GM12878 (cell line): Measurements from ENCODE around the gene ASPG. TPM values are rescaled to one million over a fixed set of nuclear protein-coding genes. Genes with fewer than 3 reads are reported as not detected.

Experiments used
- POU2F2 ChIP-seq: IDR thresholded peaks from 3 replicates; pipeline ENCODE4 v1.6.1; 2011; ENCODE audit warnings: low read depth, mild to moderate bottlenecking, low read length, borderline replicate concordance
- ZSCAN29 ChIP-seq: fragments of 450-650 bp; IDR thresholded peaks from 2 replicates; pipeline ENCODE4 v1.6.1; 2017; ENCODE audit warnings: mild to moderate bottlenecking, moderate library complexity
- polyA plus RNA-seq, 11 experiments: library from polyadenylated mRNA; depleted of rRNA in 4 of 11; unstranded in 6 of 11; stranded (reverse) in 5 of 11; fragments of >200 nt; fragmentation: Nextera tagmentation in 4 of 11; fragmentation: Illumina TruSeq in 1 of 11; extraction: Ambion mirVana in 4 of 11; extraction: Trizol in 1 of 11; gene quantifications; 1 replicate in 1 of 11; 2 replicates in 10 of 11; pipeline versions ENCODE4 v1.2.1 to v1.2.3, GENCODE V29; 2011 to 2016; ENCODE audit warnings: inconsistent platforms in 2 of 11, missing spikeins in 2 of 11, low read depth in 1 of 11
- total RNA-seq, 4 experiments: library from RNA; depleted of rRNA in 3 of 4; stranded (reverse); fragments of >200 nt in 3 of 4; fragmentation: Illumina TruSeq in 1 of 4; extraction: Trizol in 1 of 4; gene quantifications; 2 replicates each; pipeline versions ENCODE4 v1.2.1 to v1.2.3, GENCODE V29; 2013 to 2021
- TF ChIP-seq, protein P1 (sequence below): fragments of 450-650 bp; formaldehyde crosslinking; IDR thresholded peaks from 2 replicates; pipeline ENCODE4 v1.4.0; 2022; ENCODE audit warnings: mild to moderate bottlenecking, moderate library complexity
- TF ChIP-seq, protein P2 (sequence below): fragments of 450-650 bp; IDR thresholded peaks from 2 replicates; pipeline ENCODE4 v1.6.1; 2018; ENCODE audit warnings: mild to moderate bottlenecking, low read depth, moderate library complexity; ENCODE audit not compliant: partially characterized antibody
- TF ChIP-seq, protein P3 (sequence below): fragments of 450-650 bp; IDR thresholded peaks from 2 replicates; pipeline ENCODE4 v1.6.1; 2014; ENCODE audit warnings: mild to moderate bottlenecking

Gene ASPG
- total and polyA plus RNA-seq, 10 of the 15 experiments (the other 5 are each of a cell fraction or from before 2014, with no cell fraction given), result not detected

- TF ChIP-seq, protein P1, sequence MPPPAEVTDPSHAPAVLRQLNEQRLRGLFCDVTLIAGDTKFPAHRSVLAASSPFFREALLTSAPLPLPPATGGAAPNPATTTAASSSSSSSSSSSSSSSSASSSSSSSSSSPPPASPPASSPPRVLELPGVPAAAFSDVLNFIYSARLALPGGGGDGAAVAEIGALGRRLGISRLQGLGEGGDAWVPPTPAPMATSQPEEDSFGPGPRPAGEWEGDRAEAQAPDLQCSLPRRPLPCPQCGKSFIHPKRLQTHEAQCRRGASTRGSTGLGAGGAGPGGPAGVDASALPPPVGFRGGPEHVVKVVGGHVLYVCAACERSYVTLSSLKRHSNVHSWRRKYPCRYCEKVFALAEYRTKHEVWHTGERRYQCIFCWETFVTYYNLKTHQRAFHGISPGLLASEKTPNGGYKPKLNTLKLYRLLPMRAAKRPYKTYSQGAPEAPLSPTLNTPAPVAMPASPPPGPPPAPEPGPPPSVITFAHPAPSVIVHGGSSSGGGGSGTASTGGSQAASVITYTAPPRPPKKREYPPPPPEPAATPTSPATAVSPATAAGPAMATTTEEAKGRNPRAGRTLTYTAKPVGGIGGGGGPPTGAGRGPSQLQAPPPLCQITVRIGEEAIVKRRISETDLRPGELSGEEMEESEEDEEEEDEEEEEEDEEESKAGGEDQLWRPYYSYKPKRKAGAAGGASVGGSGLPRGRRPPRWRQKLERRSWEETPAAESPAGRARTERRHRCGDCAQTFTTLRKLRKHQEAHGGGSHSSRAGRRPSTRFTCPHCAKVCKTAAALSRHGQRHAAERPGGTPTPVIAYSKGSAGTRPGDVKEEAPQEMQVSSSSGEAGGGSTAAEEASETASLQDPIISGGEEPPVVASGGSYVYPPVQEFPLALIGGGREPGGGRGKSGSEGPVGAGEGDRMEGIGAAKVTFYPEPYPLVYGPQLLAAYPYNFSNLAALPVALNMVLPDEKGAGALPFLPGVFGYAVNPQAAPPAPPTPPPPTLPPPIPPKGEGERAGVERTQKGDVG (CRISPR knock-in tag), result no peak
- TF ChIP-seq, protein P2, sequence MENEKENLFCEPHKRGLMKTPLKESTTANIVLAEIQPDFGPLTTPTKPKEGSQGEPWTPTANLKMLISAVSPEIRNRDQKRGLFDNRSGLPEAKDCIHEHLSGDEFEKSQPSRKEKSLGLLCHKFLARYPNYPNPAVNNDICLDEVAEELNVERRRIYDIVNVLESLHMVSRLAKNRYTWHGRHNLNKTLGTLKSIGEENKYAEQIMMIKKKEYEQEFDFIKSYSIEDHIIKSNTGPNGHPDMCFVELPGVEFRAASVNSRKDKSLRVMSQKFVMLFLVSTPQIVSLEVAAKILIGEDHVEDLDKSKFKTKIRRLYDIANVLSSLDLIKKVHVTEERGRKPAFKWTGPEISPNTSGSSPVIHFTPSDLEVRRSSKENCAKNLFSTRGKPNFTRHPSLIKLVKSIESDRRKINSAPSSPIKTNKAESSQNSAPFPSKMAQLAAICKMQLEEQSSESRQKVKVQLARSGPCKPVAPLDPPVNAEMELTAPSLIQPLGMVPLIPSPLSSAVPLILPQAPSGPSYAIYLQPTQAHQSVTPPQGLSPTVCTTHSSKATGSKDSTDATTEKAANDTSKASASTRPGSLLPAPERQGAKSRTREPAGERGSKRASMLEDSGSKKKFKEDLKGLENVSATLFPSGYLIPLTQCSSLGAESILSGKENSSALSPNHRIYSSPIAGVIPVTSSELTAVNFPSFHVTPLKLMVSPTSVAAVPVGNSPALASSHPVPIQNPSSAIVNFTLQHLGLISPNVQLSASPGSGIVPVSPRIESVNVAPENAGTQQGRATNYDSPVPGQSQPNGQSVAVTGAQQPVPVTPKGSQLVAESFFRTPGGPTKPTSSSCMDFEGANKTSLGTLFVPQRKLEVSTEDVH, result no peak
- TF ChIP-seq POU2F2 (no peak), ZSCAN29 (no peak)
- TF ChIP-seq, protein P3, sequence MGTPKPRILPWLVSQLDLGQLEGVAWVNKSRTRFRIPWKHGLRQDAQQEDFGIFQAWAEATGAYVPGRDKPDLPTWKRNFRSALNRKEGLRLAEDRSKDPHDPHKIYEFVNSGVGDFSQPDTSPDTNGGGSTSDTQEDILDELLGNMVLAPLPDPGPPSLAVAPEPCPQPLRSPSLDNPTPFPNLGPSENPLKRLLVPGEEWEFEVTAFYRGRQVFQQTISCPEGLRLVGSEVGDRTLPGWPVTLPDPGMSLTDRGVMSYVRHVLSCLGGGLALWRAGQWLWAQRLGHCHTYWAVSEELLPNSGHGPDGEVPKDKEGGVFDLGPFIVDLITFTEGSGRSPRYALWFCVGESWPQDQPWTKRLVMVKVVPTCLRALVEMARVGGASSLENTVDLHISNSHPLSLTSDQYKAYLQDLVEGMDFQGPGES, result no peak
Measured at GRCh38 chr14:104082807-104083206, 2.7 kb upstream of the ASPG start (continued).
